ENCODE results near the gene SLC12A4. TPM values are rescaled to one million over a fixed set of nuclear protein-coding genes. Genes with fewer than 3 reads are reported as not detected.

Gene SLC12A4
- total and polyA plus RNA-seq, 2 experiments from 2014 or later, result 19.9 to 53.0 TPM

- Mint-ChIP-seq H3K27ac (no peak overlapping the region), H3K27me3 (ENCODE audit: insufficient read depth, low read depth, poor library complexity) (peaks cover 28% of the 10 kb centered on the region), H3K9me3 (no peaks in the 10 kb centered on the region), H3K4me1 (peaks cover 26% of the 10 kb centered on the region), H3K36me3 (ENCODE audit: low read depth) (peaks cover 13% of the 10 kb centered on the region; the same call in 1 of the 3 replicates), H3K4me3 (no peak overlapping the region)
- Histone ChIP-seq H3F3A (replicated peaks; ENCODE audit: low read depth) (peaks cover 11% of the 10 kb centered on the region; the same call in 1 of the 2 replicates), H3K27me3 (ENCODE audit: insufficient read depth) (no peaks in the 10 kb centered on the region), H3K4me2 (no peak overlapping the region), H3K36me3 (ENCODE audit: insufficient read depth) (no peaks in the 10 kb centered on the region), H4K20me1 (replicated peaks; ENCODE audit: insufficient read depth) (peaks cover 3% of the 10 kb centered on the region), H3K79me2 (replicated peaks; ENCODE audit: insufficient read depth) (0 out of 2 replicates have a peak, but pooled peaks cover 5% of the 10 kb centered on the region), H3K4me3 (no peak overlapping the region), H3K4me1 (ENCODE audit: insufficient read depth) (peaks cover 16% of the 10 kb centered on the region; the same call in 1 of the 2 replicates), H2AFZ (no peak overlapping the region), H3K9me2 (ENCODE audit: insufficient read depth) (no peaks in the 10 kb centered on the region), H3K27ac (ENCODE audit: low read depth) (no peak overlapping the region)
- TF ChIP-seq CTCF (conservative IDR thresholded peaks at IDR 0.05; ENCODE audit: low read depth in 2 of 2) (no peak), ZNF114 (CRISPR knock-in tag; IDR thresholded peaks at IDR 0.05) (no peak), REST (IDR thresholded peaks at IDR 0.05; ENCODE audit: unreplicated experiment) (no peak), CREB1 (CRISPR knock-in tag; IDR thresholded peaks at IDR 0.05; ENCODE audit: low read depth) (no peak), EZH2phosphoT487 (IDR thresholded peaks at IDR 0.05; ENCODE audit: unreplicated experiment) (no peak), ETS1 (IDR thresholded peaks at IDR 0.05) (no peak), JUNB (IDR thresholded peaks at IDR 0.05; ENCODE audit: unreplicated experiment) (no peak), POLR2AphosphoS5 (IDR thresholded peaks at IDR 0.05; ENCODE audit: low read depth) (no peak), ZNF462 (CRISPR knock-in tag; IDR thresholded peaks at IDR 0.05) (no peak), NANOG (IDR thresholded peaks at IDR 0.05; ENCODE audit: borderline replicate concordance) (no peak), EZH2 (IDR thresholded peaks at IDR 0.05; ENCODE audit: low read depth, unreplicated experiment) (no peak), STAT1 (IDR thresholded peaks at IDR 0.05; ENCODE audit: unreplicated experiment) (no peak), ZNF331 (CRISPR knock-in tag; IDR thresholded peaks at IDR 0.05; ENCODE audit: low read depth) (no peak)
- ATAC-seq, result no peak
- DNase-seq (ENCODE audit: low spot score), result no peak
These were observed 38.2 kb downstream of the SLC12A4 start for GRCh38 chr16:67930191-67930590.
